GM12891 (cell line): ENCODE results near the gene SLC9A8.

Experiments
- DNase-seq: peaks from one replicate; pipeline ENCODE4 v3.0.0; 2011; ENCODE audit warnings: low spot score; ENCODE audit not compliant: insufficient read length
- FAIRE-seq: peaks from 2 replicates; lab custom pipeline; 2011; peaks lifted over from hg19 to GRCh38; lab: Jason Lieb, UNC
- PAX5 ChIP-seq: IDR thresholded peaks from 2 replicates; pipeline ENCODE4 v1.6.1; 2011; ENCODE audit warnings: low read length, moderate library complexity, mild to moderate bottlenecking; ENCODE audit not compliant: insufficient read depth, severe bottlenecking
- POLR2A ChIP-seq: IDR thresholded peaks from 2 replicates; pipeline ENCODE4 v1.6.1; 2011; ENCODE audit warnings: low read depth, low read length, control low read depth
- POLR2AphosphoS5 ChIP-seq: IDR thresholded peaks from 2 replicates; pipeline ENCODE4 v1.6.1; 2011; ENCODE audit warnings: low read depth, low read length, control low read depth
- POU2F2 ChIP-seq: IDR thresholded peaks from 2 replicates; pipeline ENCODE4 v1.6.1; 2011; ENCODE audit warnings: low read depth, mild to moderate bottlenecking, control low read depth, low read length, moderate library complexity
- SPI1 ChIP-seq: IDR thresholded peaks from 2 replicates; pipeline ENCODE4 v1.6.1; 2011; ENCODE audit warnings: low read depth, low read length, control low read depth
- TAF1 ChIP-seq: IDR thresholded peaks from 2 replicates; pipeline ENCODE4 v1.6.1; 2011; ENCODE audit warnings: low read depth, low read length, control low read depth

The SLC9A8 gene

DNA sequence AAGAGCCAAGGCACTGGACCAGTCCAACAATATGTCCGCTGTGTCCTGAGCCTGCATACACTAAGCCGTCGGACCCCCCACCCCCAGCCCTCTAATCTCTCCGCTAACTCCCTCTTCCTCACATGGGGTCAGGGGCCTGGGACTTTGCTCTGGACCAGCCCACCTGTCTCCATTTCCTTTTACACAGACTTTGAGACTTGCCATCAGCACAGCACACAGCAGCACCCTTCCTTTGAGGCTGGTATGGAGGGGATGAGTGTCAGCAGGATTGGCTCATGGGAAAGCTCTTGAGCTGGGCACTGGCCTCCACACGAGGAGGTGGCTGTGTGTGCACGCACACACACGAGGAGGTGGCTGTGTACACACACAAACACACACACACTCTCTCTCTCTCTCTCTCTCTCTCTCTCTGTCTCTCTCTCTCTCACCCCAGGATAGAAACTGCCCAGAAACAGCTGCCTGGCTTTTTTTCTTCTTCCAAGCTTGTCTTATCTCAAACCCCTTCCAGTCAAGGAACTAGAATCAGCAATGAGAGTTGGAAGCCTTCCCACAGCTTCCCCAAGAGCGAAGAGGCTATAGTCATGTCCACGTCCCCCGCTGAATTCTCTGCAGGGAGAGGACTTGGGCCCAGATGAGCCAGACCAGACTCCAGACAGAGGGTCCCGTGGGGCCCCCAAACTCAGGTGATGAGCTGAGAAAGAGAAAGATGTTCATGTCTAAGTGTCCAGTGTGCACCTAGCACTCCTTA lies 18.6 kb downstream of the SLC9A8 start:
- TF ChIP-seq TAF1 (no peak), SPI1 (no peak), POLR2AphosphoS5 (no peak), POLR2A (no peak), PAX5 (no peak), POU2F2 (no peak)
- DNase-seq: no peak
- FAIRE-seq: no peak

GRCh38 chr20:49831770-49832631 lies 19.4 kb downstream of the SLC9A8 start:
- DNase-seq: no peak
- TF ChIP-seq POLR2AphosphoS5 (no peak), PAX5 (no peak), SPI1 (no peak), POLR2A (no peak), POU2F2 (no peak), TAF1 (no peak)
- FAIRE-seq: peak; percentile 23

- TF ChIP-seq SPI1 (peak; percentile 91), POLR2AphosphoS5 (no peak)
- FAIRE-seq: no peak
These were observed 20.2 kb downstream of the SLC9A8 start for GRCh38 chr20:49832632-49833327.

GRCh38 chr20:49833483-49833882 lies 20.9 kb downstream of the SLC9A8 start:
- no peak for TF ChIP-seq POU2F2
- DNase-seq: peak; percentile 26
- FAIRE-seq: no peak

More at GRCh38 chr20:49832632-49833327, 20.2 kb downstream of the SLC9A8 start:
- no peak for DNase-seq

GRCh38 chr20:49835031-49835430 lies 22.4 kb downstream of the SLC9A8 start:
- DNase-seq (no peak), FAIRE-seq (no peak)
- TF ChIP-seq PAX5: no peak
- TF ChIP-seq POLR2A: no peak
- TF ChIP-seq POLR2AphosphoS5: no peak
- TF ChIP-seq SPI1: no peak
- no peak for TF ChIP-seq POU2F2
- TF ChIP-seq TAF1: no peak

GRCh38 chr20:49838546-49838945 lies 25.9 kb downstream of the SLC9A8 start:
- DNase-seq: no peak
- no peak for FAIRE-seq
- no peak for TF ChIP-seq POLR2AphosphoS5
- no peak for TF ChIP-seq TAF1
- TF ChIP-seq SPI1: no peak
- TF ChIP-seq POU2F2: no peak
- TF ChIP-seq PAX5: no peak
- no peak for TF ChIP-seq POLR2A

DNA sequence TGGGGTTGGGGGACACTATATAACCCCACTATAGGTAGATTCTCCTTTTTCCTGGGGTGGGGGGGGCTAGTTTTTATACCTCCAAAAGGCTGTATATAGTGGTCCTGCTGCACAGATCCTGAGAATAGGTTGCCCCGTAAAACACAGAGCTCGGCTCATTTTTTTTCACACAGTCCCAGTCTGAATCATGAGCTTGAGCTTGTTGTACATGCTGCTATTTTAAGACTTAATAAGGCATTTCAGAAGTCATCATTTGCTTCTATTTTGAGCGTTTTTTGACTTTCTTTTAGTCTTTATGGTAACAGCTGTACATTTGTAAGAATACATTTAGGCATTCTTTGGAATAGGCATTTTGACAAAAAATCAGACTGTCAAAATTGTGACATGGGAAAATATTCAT lies 30.5 kb downstream of the SLC9A8 start:
- no peak for TF ChIP-seq SPI1
- TF ChIP-seq POLR2AphosphoS5: no peak
- no peak for TF ChIP-seq POU2F2
- TF ChIP-seq TAF1: no peak
- no peak for TF ChIP-seq POLR2A
- no peak for DNase-seq
- FAIRE-seq: no peak

DNA sequence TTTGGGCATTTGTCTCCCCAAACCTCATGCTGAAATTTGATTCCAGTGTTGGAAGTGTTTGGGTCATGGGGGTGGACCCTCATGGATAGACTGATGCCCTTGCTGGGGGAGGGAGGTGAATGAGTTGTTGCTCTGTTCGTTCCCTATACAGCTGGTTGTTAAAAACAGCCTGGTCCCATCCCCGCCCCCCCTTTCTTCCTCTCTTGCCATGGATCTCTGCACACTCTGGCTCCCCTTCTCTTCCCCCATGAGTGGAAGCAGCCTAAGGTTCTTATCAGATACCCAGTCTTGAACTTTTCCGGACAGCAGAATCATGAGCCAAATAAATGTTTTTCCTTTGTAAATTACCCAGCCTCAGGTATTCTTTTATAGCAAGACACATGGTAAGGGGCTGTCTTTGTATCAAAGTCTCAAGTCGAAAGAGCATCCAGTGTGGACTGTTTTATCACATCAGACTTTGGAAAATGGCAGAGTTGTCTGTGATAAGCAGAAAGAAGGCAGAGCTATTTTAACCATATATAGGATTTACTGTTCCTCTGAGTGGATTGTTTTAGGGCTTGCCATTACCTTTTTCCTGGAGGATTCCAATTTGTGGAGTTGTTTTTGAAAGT lies 31.2 kb downstream of the SLC9A8 start:
- TF ChIP-seq POLR2A (no peak), POLR2AphosphoS5 (no peak), TAF1 (no peak), POU2F2 (no peak), PAX5 (no peak), SPI1 (no peak)
- no peak for FAIRE-seq
- no peak for DNase-seq

DNA sequence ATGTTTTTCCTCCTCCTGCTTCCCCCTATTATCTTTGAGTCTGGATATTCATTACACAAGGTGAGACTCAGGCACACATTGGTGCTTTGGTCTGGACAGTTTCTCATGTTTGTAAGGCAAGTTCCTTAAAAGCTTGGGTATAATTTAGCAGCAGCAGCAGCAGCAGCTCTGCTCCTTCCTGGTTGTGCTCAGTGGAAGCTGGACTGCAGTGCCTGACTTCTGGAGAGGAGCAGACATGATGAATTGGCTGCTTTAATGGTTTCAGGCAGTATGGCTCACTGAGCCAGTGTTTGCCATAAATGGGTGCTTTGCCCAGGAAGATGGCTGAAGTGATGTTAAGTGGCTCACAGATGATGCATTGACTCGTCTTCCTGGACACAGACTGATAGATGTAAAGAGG lies 32.4 kb downstream of the SLC9A8 start:
- DNase-seq (no peak), FAIRE-seq (no peak)
- TF ChIP-seq POLR2AphosphoS5: no peak
- TF ChIP-seq POLR2A: no peak
- TF ChIP-seq PAX5: no peak
- TF ChIP-seq POU2F2: no peak
- no peak for TF ChIP-seq TAF1
- no peak for TF ChIP-seq SPI1
